NCI-H1694 treated with DMSO at 0.1 percent for 48 hours (cell line): ENCODE measurements around the gene MPP3.

Experiments used
- DNase-seq: peaks from one replicate; lab custom pipeline; 2025; lab: John Stamatoyannopoulos, UW

MPP3 gene

DNA sequence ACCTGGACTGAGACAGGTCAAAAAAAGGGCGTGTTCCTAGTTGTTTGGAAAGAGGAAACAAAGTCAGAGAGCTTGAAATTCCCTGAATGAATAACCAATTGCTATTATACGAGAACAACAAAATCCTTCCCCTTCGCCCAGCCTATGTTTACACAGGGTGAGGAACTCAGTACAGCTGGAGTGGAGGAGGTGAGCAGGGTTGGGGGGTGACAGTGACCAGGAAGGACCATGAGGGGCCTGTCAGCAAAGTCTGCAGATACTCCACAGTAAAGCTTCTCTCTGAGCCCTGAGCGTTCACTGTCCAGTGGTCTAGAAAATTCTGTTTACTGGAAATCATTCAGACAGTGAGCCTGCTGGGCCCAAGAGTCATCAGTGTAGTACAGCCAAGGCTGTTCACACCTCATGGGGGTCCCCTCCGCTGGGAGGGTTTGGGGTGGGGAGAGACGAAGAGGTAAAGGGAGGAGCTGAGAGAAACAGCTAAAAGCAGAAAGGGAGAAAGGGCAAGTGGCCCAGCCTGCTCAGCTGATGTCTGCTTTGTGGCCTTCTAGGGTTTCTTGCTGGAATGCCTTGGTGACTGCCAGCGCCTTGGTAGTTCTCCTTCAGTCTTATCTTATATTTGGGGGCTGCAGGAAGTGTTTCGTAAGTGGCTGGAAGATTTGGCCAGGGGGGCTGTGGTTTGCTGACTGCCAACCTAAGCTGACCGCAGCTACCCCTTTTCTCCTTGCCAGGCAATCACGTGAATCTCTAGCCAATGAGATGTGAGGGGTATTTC lies 59.9 kb downstream of the MPP3 start:
- DNase-seq, result no peak

GRCh38 chr17:43771463-43771862 lies 61.5 kb downstream of the MPP3 start:
- DNase-seq, result no peak

DNA sequence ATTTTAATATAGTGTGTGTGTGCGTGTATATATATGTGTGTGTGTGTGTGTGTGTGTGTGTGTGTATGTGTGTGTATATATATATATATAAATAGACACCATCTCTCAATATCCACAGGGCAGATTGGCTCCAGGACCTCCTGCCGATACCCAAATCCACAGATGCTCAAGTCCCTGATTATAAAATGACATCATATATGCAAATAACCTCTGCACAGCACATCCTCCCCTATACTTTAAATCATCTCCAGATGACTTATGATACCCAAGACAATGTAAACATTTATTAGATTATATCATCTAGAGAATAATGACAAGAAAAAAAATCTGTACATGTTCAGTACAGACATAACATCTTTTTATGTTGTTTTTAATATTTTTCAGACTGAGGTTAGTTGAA lies 62.0 kb downstream of the MPP3 start:
- DNase-seq, result no peak

GRCh38 chr17:43769859-43770258 lies 63.1 kb downstream of the MPP3 start:
- no peak for DNase-seq

DNA sequence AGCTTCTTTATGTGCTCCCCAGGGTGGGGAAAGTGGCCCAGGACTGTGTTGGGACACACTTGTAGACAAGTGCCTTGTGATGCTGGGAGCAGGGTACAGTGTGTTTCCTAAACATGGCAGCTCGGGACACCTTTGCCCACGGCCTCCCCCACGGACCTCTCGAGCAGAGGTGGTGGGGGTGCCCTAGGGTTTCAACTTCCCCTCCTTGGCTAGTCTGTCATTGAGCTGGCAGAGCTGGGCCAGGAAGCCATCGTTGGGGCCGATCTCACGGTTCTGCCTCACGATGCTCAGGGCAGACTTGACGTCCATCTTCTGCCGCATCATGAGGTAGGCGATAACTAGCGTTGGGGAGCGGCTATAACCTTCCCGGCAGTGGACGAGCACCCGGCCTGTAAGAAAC lies 63.5 kb downstream of the MPP3 start:
- DNase-seq, result no peak

GRCh38 chr17:43768943-43769342 lies 64.0 kb downstream of the MPP3 start:
- DNase-seq, result no peak

GRCh38 chr17:43768382-43768781 lies 64.6 kb downstream of the MPP3 start:
- no peak for DNase-seq

GRCh38 chr17:43767713-43768059 lies 65.3 kb downstream of the MPP3 start:
- DNase-seq, result no peak

- no peak for DNase-seq
Measured at GRCh38 chr17:43767053-43767712, 65.8 kb downstream of the MPP3 start.

DNA sequence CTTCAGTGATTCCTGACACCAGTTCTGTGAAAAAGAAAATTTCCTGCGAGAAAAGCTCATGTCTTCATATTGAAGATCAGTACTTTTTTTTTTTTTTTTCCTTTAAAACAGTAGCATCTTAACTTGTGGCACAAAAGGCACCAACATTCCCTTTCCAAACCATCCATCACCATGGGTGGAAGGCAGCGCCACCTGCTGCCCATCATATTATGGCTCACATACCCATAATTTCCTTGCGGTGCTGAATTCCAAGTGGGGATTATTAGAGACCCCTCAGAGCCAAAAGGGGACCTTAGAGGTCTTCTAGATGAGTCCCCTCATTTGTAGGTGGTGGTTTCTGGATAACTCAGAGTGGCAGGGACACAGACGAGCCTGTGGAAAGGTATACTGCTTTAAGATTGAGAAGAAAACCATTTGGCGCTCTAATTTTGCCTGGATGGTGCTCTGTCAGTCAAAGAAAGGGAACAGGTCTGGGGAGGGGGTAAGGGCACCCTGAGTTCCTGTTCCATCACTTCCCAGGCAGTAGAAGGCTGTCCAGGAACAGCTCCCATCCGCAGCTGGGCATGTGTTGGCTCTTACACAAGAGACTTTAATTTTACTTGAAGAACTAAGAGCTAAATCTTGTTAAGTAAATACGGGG lies 66.4 kb downstream of the MPP3 start:
- DNase-seq, result peak; percentile 21

DNA sequence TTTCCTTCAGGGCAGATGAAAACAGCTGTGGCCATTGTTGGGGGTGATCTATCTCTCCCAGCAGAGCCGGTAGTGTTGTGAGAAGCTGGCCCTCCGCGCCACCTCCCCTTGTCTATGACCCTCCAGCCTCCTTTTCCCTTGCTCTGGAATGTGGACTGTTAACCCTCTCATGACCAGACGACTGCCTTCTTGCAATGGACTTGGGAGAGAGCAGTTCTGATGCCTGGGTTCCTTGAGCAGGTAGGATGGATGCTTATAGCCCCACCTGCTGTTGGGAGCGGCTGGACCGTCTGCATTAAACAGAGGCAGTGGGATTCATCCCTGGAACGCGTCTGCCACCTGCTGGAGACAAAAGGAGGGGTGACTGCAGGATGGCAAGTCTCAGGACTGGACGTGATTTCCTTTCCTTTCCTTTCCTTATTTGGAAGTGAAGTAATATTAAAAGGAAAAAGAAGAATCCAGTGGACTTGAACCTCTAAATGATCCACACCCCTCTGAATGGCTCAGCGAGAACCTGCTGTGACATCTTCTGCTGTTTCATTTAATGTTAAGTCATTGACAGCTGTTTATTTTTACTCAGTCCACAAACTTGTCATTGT lies 72.6 kb downstream of the MPP3 start:
- peak; percentile 90 for DNase-seq

GRCh38 chr17:43759836-43760235 lies 73.1 kb downstream of the MPP3 start:
- no peak for DNase-seq

DNA sequence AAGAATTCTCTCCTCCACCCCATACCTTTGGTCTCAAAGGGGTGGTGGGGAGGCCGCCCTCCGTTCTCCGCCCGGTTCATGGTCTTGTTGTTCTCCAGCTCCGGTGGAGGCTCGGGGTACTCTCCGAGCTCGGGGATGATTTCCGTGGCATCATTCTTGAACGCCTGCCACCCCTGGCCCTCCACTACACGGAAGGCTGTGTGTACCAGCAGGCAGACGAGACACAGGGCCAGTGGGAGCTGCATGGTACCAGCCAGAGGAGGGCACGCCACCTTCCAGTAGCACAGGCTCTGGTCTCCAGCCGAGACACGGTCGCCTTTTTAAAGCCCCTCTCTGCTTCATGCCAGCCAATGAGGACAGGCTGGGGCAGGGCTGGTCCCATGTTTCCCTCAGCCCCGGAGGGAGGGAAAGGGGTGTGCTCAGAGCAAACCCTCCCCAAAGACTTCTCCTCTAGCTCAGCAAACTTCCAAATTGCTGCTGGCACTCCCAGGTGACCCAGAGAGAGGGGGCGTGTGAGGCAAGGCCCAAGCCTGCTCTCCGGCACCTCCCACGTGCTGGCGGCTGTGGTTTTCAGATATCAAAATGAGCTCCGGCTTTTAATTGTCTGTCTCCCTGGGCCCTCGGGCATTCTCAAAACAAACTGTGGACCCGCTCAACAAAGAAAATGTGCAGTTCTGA lies 74.3 kb downstream of the MPP3 start, which contains the start of gene SOST:
Gene SOST (minus strand): TSS at position 295 of the 678 bp plus-strand sequence. CDS start 50 bp downstream, at position 245.
- DNase-seq, result no peak

DNA sequence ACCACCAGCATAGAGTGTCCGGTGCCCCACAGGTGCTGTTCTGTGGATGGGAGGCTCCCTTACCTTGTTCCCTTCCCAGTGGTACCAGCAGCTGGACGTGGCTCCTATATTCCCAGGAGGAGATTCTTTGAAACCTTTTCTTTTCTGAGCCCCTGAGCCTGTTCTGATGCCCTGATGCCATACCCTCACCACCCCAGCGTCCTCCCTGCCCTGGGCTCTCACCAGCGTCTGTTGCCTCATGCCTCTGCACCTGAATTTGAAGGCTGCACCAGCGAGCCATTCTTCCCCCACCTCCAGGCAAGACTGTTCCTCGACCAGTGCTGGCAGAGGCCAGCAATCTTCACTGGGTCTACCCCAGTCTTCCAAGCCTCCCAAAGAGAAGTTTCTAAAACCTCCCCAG lies 74.9 kb downstream of the MPP3 start:
- DNase-seq, result no peak

GRCh38 chr17:43757171-43757660 lies 75.7 kb downstream of the MPP3 start:
- no peak for DNase-seq

- DNase-seq, result no peak
Measured at GRCh38 chr17:43756201-43756600, 76.7 kb downstream of the MPP3 start.

- no peak for DNase-seq
Measured at GRCh38 chr17:43755389-43755875, 77.5 kb downstream of the MPP3 start.

DNA sequence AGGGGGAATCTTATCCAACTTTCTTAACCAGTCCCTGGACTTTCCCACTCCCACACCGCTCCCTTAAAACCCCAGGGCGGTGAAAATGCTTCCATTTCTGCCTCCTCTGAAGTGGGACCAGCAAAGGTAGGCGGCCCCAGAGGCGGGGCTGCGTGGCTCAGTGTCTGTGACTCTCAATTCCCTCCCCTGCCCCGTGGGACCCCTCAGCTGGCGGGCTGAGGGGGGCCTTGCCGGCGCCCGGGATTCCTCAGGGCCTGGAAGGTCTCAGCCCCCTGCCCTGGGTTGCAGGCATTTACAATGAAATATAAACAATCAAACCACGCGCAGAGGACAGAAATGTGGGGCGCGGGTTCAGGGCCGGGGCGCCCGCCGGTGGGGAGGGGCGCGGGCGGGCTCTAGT lies 78.0 kb downstream of the MPP3 start:
- no peak for DNase-seq

GRCh38 chr17:43753493-43754129 lies 79.3 kb downstream of the MPP3 start:
- no peak for DNase-seq
